ENCODE data around the gene NTRK2.

DNA sequence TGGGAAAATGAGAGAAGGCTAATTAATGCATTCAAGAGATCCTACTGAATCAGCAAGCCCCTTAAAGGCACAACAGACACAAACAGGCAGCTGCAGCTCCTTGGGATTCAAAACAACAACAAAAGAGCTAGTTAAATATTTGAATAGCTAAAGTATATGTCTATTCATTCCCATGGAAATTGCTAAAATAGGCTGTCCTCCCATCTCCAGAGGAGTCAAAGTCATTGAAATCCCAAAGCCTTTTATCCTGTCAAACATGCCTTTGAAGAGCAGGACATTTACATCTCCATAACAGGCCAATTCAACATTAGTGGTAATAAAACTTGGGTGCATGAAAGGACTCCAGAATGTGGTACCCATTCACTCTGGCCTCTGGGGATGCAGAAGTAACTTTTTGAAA, 177.4 kb downstream of the NTRK2 start:
- TF ChIP-seq POLR2AphosphoS5 (IDR thresholded peaks at IDR 0.05; ENCODE audit: low read depth, low read length) (no peak), TAF1 (IDR thresholded peaks at IDR 0.05; ENCODE audit: borderline replicate concordance, low read depth, low read length) (no peak)

All from GM12892 (cell line).